ENCODE results near the gene LRRC26. TPM values are rescaled to one million over a fixed set of nuclear protein-coding genes. Genes with fewer than 3 reads are reported as not detected.

LRRC26 gene
- total and polyA plus RNA-seq, 2 donors (not counting 3 experiments of a cell fraction or from before 2014, with no cell fraction given) = 0.08 TPM; not detected in 1

Small RNA genes lying within 50 kb of the gene (microRNA-seq; reads per million reads assigned to microRNA genes)
- not detected for gene MIR3621 (ENCODE audit: borderline number of aligned reads, borderline replicate concordance)

Small RNA genes lying within 50 kb of the gene (small RNA-seq; reads per million reads assigned to genes)
- gene MIR3621 (ENCODE audit: insufficient read depth, insufficient read length, low read depth, low replicate concordance) = not detected

Other genes with a start within 250 kb of the LRRC26 start
Only the 30 nearest of the 31 such genes appear.
- gene C8G, start 224.8 kb downstream of the LRRC26 start, total RNA-seq = 1.4 and 1.9 TPM in 2 replicates
- 0.47 and 0.70 TPM in 2 replicates for gene C8G, start 224.8 kb downstream of the LRRC26 start, polyA plus RNA-seq
- 0.35 TPM in 1 of 2 replicates, not detected in the other for gene LCN12, start 217.8 kb downstream of the LRRC26 start, total RNA-seq
- gene LCN12, start 217.8 kb downstream of the LRRC26 start, polyA plus RNA-seq = 0.52 and 0.62 TPM in 2 replicates
- not detected in 2 replicates for gene PTGDS, start 192.5 kb downstream of the LRRC26 start, total RNA-seq
- not detected in 2 replicates for gene PTGDS, start 192.5 kb downstream of the LRRC26 start, polyA plus RNA-seq
- gene LCNL1, start 187.1 kb downstream of the LRRC26 start, total RNA-seq = not detected in 2 replicates
- not detected in 2 replicates for gene LCNL1, start 187.1 kb downstream of the LRRC26 start, polyA plus RNA-seq
- gene PAXX, start 177.6 kb downstream of the LRRC26 start, total RNA-seq = 35.0 and 38.7 TPM in 2 replicates
- 34.0 and 49.9 TPM in 2 replicates for gene PAXX, start 177.6 kb downstream of the LRRC26 start, polyA plus RNA-seq
- not detected in 2 replicates for gene CLIC3, start 173.5 kb downstream of the LRRC26 start, total RNA-seq
- gene CLIC3, start 173.5 kb downstream of the LRRC26 start, polyA plus RNA-seq = 2.3 and 4.1 TPM in 2 replicates
- gene ABCA2, start 141.8 kb downstream of the LRRC26 start, total RNA-seq = 20.0 and 23.4 TPM in 2 replicates
- gene ABCA2, start 141.8 kb downstream of the LRRC26 start, polyA plus RNA-seq = 29.1 and 41.2 TPM in 2 replicates
- gene FUT7, start 138.0 kb downstream of the LRRC26 start, total RNA-seq = not detected in 2 replicates
- not detected in 2 replicates for gene FUT7, start 138.0 kb downstream of the LRRC26 start, polyA plus RNA-seq
- 157 and 181 TPM in 2 replicates for gene NPDC1, start 123.9 kb downstream of the LRRC26 start, total RNA-seq
- 115 and 144 TPM in 2 replicates for gene NPDC1, start 123.9 kb downstream of the LRRC26 start, polyA plus RNA-seq
- not detected in 2 replicates for gene ENTPD2, start 116.0 kb downstream of the LRRC26 start, total RNA-seq
- 0.03 TPM in 1 of 2 replicates, not detected in the other for gene ENTPD2, start 116.0 kb downstream of the LRRC26 start, polyA plus RNA-seq
- 24.3 and 27.8 TPM in 2 replicates for gene SAPCD2, start 99.5 kb downstream of the LRRC26 start, total RNA-seq
- 11.5 and 13.2 TPM in 2 replicates for gene SAPCD2, start 99.5 kb downstream of the LRRC26 start, polyA plus RNA-seq
- gene UAP1L1, start 92.5 kb downstream of the LRRC26 start, total RNA-seq = 38.1 and 41.7 TPM in 2 replicates
- gene UAP1L1, start 92.5 kb downstream of the LRRC26 start, polyA plus RNA-seq = 26.0 and 31.0 TPM in 2 replicates
- 67.7 and 75.3 TPM in 2 replicates for gene MAN1B1, start 83.1 kb downstream of the LRRC26 start, total RNA-seq
- 81.0 and 83.3 TPM in 2 replicates for gene MAN1B1, start 83.1 kb downstream of the LRRC26 start, polyA plus RNA-seq
- 118 and 149 TPM in 2 replicates for gene DPP7, start 55.3 kb downstream of the LRRC26 start, total RNA-seq
- gene DPP7, start 55.3 kb downstream of the LRRC26 start, polyA plus RNA-seq = 200 and 247 TPM in 2 replicates
- gene GRIN1, start 30.9 kb downstream of the LRRC26 start, total RNA-seq = not detected in 2 replicates
- gene GRIN1, start 30.9 kb downstream of the LRRC26 start, polyA plus RNA-seq = not detected in 2 replicates
- gene TMEM210, start 2.0 kb upstream of the LRRC26 start, total RNA-seq = not detected in 2 replicates
- gene TMEM210, start 2.0 kb upstream of the LRRC26 start, polyA plus RNA-seq = not detected in 2 replicates
- 69.2 and 70.0 TPM in 2 replicates for gene ANAPC2, start 18.5 kb upstream of the LRRC26 start, total RNA-seq
- gene ANAPC2, start 18.5 kb upstream of the LRRC26 start, polyA plus RNA-seq = 44.8 and 57.5 TPM in 2 replicates
- 89.0 and 90.5 TPM in 2 replicates for gene SSNA1, start 18.6 kb upstream of the LRRC26 start, total RNA-seq
- gene SSNA1, start 18.6 kb upstream of the LRRC26 start, polyA plus RNA-seq = 146 and 162 TPM in 2 replicates
- 12.1 and 12.4 TPM in 2 replicates for gene TPRN, start 30.7 kb upstream of the LRRC26 start, total RNA-seq
- 4.3 and 5.7 TPM in 2 replicates for gene TPRN, start 30.7 kb upstream of the LRRC26 start, polyA plus RNA-seq
- 25.6 and 29.6 TPM in 2 replicates for gene TMEM203, start 35.6 kb upstream of the LRRC26 start, total RNA-seq
- gene TMEM203, start 35.6 kb upstream of the LRRC26 start, polyA plus RNA-seq = 39.8 and 40.4 TPM in 2 replicates
- 23.4 and 26.7 TPM in 2 replicates for gene NDOR1, start 35.6 kb upstream of the LRRC26 start, total RNA-seq
- gene NDOR1, start 35.6 kb upstream of the LRRC26 start, polyA plus RNA-seq = 13.5 and 18.0 TPM in 2 replicates
- 3.8 and 4.8 TPM in 2 replicates for gene RNF208, start 52.2 kb upstream of the LRRC26 start, total RNA-seq
- 1.3 and 1.7 TPM in 2 replicates for gene RNF208, start 52.2 kb upstream of the LRRC26 start, polyA plus RNA-seq
- gene CYSRT1, start 55.1 kb upstream of the LRRC26 start, total RNA-seq = 0.44 and 0.92 TPM in 2 replicates
- gene CYSRT1, start 55.1 kb upstream of the LRRC26 start, polyA plus RNA-seq = 1.1 and 1.6 TPM in 2 replicates
- gene RNF224, start 57.5 kb upstream of the LRRC26 start, total RNA-seq = not detected in 2 replicates
- gene RNF224, start 57.5 kb upstream of the LRRC26 start, polyA plus RNA-seq = not detected in 2 replicates
- not detected in 2 replicates for gene SLC34A3, start 60.9 kb upstream of the LRRC26 start, total RNA-seq
- not detected in 2 replicates for gene SLC34A3, start 60.9 kb upstream of the LRRC26 start, polyA plus RNA-seq
- 546 and 558 TPM in 2 replicates for gene TUBB4B, start 71.2 kb upstream of the LRRC26 start, total RNA-seq
- 418 and 439 TPM in 2 replicates for gene TUBB4B, start 71.2 kb upstream of the LRRC26 start, polyA plus RNA-seq
- gene STPG3, start 81.2 kb upstream of the LRRC26 start, total RNA-seq = not detected in 2 replicates
- gene STPG3, start 81.2 kb upstream of the LRRC26 start, polyA plus RNA-seq = not detected in 2 replicates
- gene NELFB, start 85.3 kb upstream of the LRRC26 start, total RNA-seq = 70.2 and 76.1 TPM in 2 replicates
- gene NELFB, start 85.3 kb upstream of the LRRC26 start, polyA plus RNA-seq = 61.8 and 62.3 TPM in 2 replicates
- 46.4 and 48.0 TPM in 2 replicates for gene TOR4A, start 107.7 kb upstream of the LRRC26 start, total RNA-seq
- gene TOR4A, start 107.7 kb upstream of the LRRC26 start, polyA plus RNA-seq = 32.4 and 45.7 TPM in 2 replicates
- gene NRARP, start 132.2 kb upstream of the LRRC26 start, total RNA-seq = 50.0 and 61.0 TPM in 2 replicates
- gene NRARP, start 132.2 kb upstream of the LRRC26 start, polyA plus RNA-seq = 54.0 and 72.9 TPM in 2 replicates

All from endothelial cell of umbilical vein (primary cell).